ENCODE data around the gene TMEM53.
"Not testable (repeated sequence)": the region's sequence is repeated elsewhere in the genome, so short reads cannot be mapped to it uniquely, and the experiment has no call there.

The TMEM53 gene

GRCh38 chr1:44674113-44675000 lies at the start of gene TMEM53, which contains the start of gene ARMH1:
Gene TMEM53 (minus strand): TSS chr1:44674481. CDS start chr1:44674391, 90 bp downstream.
Gene ARMH1 (plus strand): TSS chr1:44674714. CDS start chr1:44689698, 14,984 bp downstream.
- DNase-seq, result peak; percentile 99

GRCh38 chr1:44723496-44724295 lies 49.4 kb upstream of the TMEM53 start:
- no peak for DNase-seq

GRCh38 chr1:44723064-44723463 lies 48.8 kb upstream of the TMEM53 start:
- DNase-seq, result no peak

- peak; percentile 58 for DNase-seq
These were observed 47.4 kb upstream of the TMEM53 start for GRCh38 chr1:44721485-44722361.

- no peak for DNase-seq
These were observed 46.0 kb upstream of the TMEM53 start for GRCh38 chr1:44720281-44720680.

- DNase-seq, result no peak
These were observed 45.0 kb upstream of the TMEM53 start for GRCh38 chr1:44719318-44719717.

- DNase-seq, result no peak
These were observed 43.8 kb upstream of the TMEM53 start for GRCh38 chr1:44718091-44718490.

GRCh38 chr1:44717653-44718052 lies 43.4 kb upstream of the TMEM53 start:
- no peak for DNase-seq

- no peak for DNase-seq
These were observed 42.9 kb upstream of the TMEM53 start for GRCh38 chr1:44717156-44717555.

GRCh38 chr1:44714944-44715571 lies 40.8 kb upstream of the TMEM53 start:
- peak; percentile 71 for DNase-seq

- DNase-seq, result no peak
These were observed 40.3 kb upstream of the TMEM53 start for GRCh38 chr1:44714532-44714931.

- DNase-seq, result no peak
These were observed 39.1 kb upstream of the TMEM53 start for GRCh38 chr1:44713321-44713781.

GRCh38 chr1:44707959-44708831 lies 33.9 kb upstream of the TMEM53 start:
- DNase-seq, result no peak

- DNase-seq, result no peak
These were observed 33.0 kb upstream of the TMEM53 start for GRCh38 chr1:44707112-44707881.

- no peak for DNase-seq
These were observed 31.7 kb upstream of the TMEM53 start for GRCh38 chr1:44705938-44706337.

- no peak for DNase-seq
These were observed 31.2 kb upstream of the TMEM53 start for GRCh38 chr1:44705470-44705869.

- no peak for DNase-seq
These were observed 26.9 kb upstream of the TMEM53 start for GRCh38 chr1:44701141-44701573.

GRCh38 chr1:44700573-44700972 lies 26.3 kb upstream of the TMEM53 start:
- no peak for DNase-seq

- DNase-seq, result not testable (repeated sequence)
These were observed 25.1 kb upstream of the TMEM53 start for GRCh38 chr1:44699375-44699774.

GRCh38 chr1:44698138-44698537 lies 23.9 kb upstream of the TMEM53 start:
- no peak for DNase-seq
